HepG2 (cell line): Measurements from ENCODE around the gene VARS1. TPM values are rescaled to one million over a fixed set of nuclear protein-coding genes. Genes with fewer than 3 reads are reported as not detected.
A peak's percentile ranks its signal among the peaks of the same experiment; 100 is the strongest.
"Not testable (repeated sequence)": the region's sequence is repeated elsewhere in the genome, so short reads cannot be mapped to it uniquely, and the experiment has no call there.

Experiments
- ATAC-seq: fragments of 200-7000 bp; cut with Tn5 transposase; 3 replicates; pipeline ENCODE4 v1.9.1; 2020; ENCODE audit warnings: mild to moderate bottlenecking, moderate library complexity
- BruUV-seq: library from RNA; stranded (reverse); fragments of 400-500 nt; replicated peaks from 2 replicates; lab custom pipeline; 2021; lab: Mats Ljungman, UMichigan
- CTCF ChIA-PET: fragments of 300-600 bp; formaldehyde crosslinking; extraction: SDS; loops from one replicate; lab custom pipeline; 2021; ENCODE audit warnings: low total read pairs, inconsistent platforms, low intra/inter-chr PET ratio; lab: Yijun Ruan, JAX
- POLR2A ChIA-PET: fragments of 350-600 bp; sonication (Branson Sonifier 250); formaldehyde crosslinking; loops from one replicate; lab custom pipeline; 2020; ENCODE audit warnings: antibody characterized with exemption, inconsistent platforms; lab: Yijun Ruan, JAX
- DNase-seq: peaks from one replicate; pipeline ENCODE4 v3.0.0-alpha.2; 2015; ENCODE audit warnings: low spot score
- FAIRE-seq: peaks from 3 replicates; lab custom pipeline; 2011; peaks lifted over from hg19 to GRCh38; lab: Jason Lieb, UNC
- H2AFZ ChIP-seq: one replicate; pipeline ENCODE4 v1.6.1; 2011; ENCODE audit warnings: low read length, inconsistent platforms
- H3K27ac ChIP-seq: fragments of 300-600 bp; 3 replicates; pipeline ENCODE4 v1.8.0; 2011; ENCODE audit warnings: mixed run types, mild to moderate bottlenecking, mixed read lengths, low read length, inconsistent platforms; ENCODE audit not compliant: insufficient read depth; ENCODE audit errors: extremely low read length
- H3K27me3 ChIP-seq, 2 experiments: fragments of 200-600 bp in 1 of 2; 2 replicates in 1 of 2; 3 replicates in 1 of 2; pipeline versions ENCODE4 v1.6.0 to v1.8.0; 2011; ENCODE audit warnings: low read length in 2 of 2, mild to moderate bottlenecking in 2 of 2, moderate library complexity in 2 of 2, inconsistent platforms in 1 of 2; ENCODE audit not compliant: insufficient read depth in 2 of 2, control insufficient read depth in 1 of 2
- H3K36me3 ChIP-seq, 2 experiments: fragments of 200-600 bp in 1 of 2; replicated peaks in 1 of 2; 2 replicates in 1 of 2; 3 replicates in 1 of 2; pipeline versions ENCODE4 v1.5.1 to v1.8.0; 2011; ENCODE audit warnings: low read length in 2 of 2, inconsistent platforms in 1 of 2; ENCODE audit not compliant: insufficient read depth in 2 of 2, control insufficient read depth in 1 of 2
- H3K4me1 ChIP-seq: 2 replicates; pipeline ENCODE4 v1.5.1; 2012; ENCODE audit warnings: low read length, inconsistent platforms; ENCODE audit not compliant: insufficient read depth
- H3K4me2 ChIP-seq: 2 replicates; pipeline ENCODE4 v1.6.0; 2011; ENCODE audit warnings: low read depth, low read length, inconsistent platforms
- H3K4me3 ChIP-seq, 3 experiments: fragments of 200-600 bp in 1 of 3; sonication (generic), shearing (Covaris generic) in 1 of 3; replicated peaks in 1 of 3; 2 replicates each; pipeline ENCODE4 v1.5.1; 2011 to 2016; ENCODE audit warnings: low read length in 3 of 3, inconsistent platforms in 2 of 3, low read depth in 2 of 3, mild to moderate bottlenecking in 2 of 3, control low read depth in 1 of 3, mixed read lengths in 1 of 3; ENCODE audit not compliant: insufficient read depth in 1 of 3
- H3K79me2 ChIP-seq: one replicate; pipeline ENCODE4 v1.6.1; 2011; ENCODE audit warnings: low read length, inconsistent platforms; ENCODE audit not compliant: insufficient read depth
- H3K9ac ChIP-seq: 2 replicates; pipeline ENCODE4 v1.6.0; 2011; ENCODE audit warnings: mild to moderate bottlenecking, low read depth, low read length, inconsistent platforms; ENCODE audit not compliant: insufficient read depth
- H3K9me3 ChIP-seq: 2 replicates; pipeline ENCODE4 v1.5.1; 2012; ENCODE audit warnings: mild to moderate bottlenecking, low read length
- H4K20me1 ChIP-seq: 2 replicates; pipeline ENCODE4 v1.6.0; 2011; ENCODE audit warnings: inconsistent platforms, mild to moderate bottlenecking, low read length, moderate library complexity; ENCODE audit not compliant: insufficient read depth
- AHDC1 ChIP-seq: sonication (generic); formaldehyde crosslinking; IDR thresholded peaks from 2 replicates; pipeline ENCODE4 v1.5.1; 2020; ENCODE audit warnings: mild to moderate bottlenecking, missing genetic modification reagents, borderline replicate concordance
- HDAC1 ChIP-seq: sonication (generic); formaldehyde crosslinking; IDR thresholded peaks from 2 replicates; pipeline ENCODE4 v1.5.1; 2020; ENCODE audit warnings: mild to moderate bottlenecking, missing genetic modification reagents
- KMT2A ChIP-seq: sonication (generic); formaldehyde crosslinking; IDR thresholded peaks from 2 replicates; pipeline ENCODE4 v1.4.0; 2020; ENCODE audit warnings: missing genetic modification reagents
- NCOA1 ChIP-seq: sonication (generic); formaldehyde crosslinking; IDR thresholded peaks from 2 replicates; pipeline ENCODE4 v1.9.0; 2021; ENCODE audit warnings: missing genetic modification reagents
- NKX3-1 ChIP-seq: sonication (generic); formaldehyde crosslinking; IDR thresholded peaks from 2 replicates; pipeline ENCODE4 v1.5.0; 2020; ENCODE audit warnings: missing genetic modification reagents
- NONO ChIP-seq, 2 experiments: fragments of 450-650 bp in 1 of 2; sonication (generic) in 1 of 2; formaldehyde crosslinking in 1 of 2; IDR thresholded peaks in 1 of 2; conservative IDR thresholded peaks in 1 of 2; 2 replicates each; pipeline versions ENCODE4 v1.6.1 to v1.8.0; 2017 to 2022; ENCODE audit warnings: mild to moderate bottlenecking in 1 of 2, missing genetic modification reagents in 1 of 2, moderate library complexity in 1 of 2
- POLR2G ChIP-seq: fragments of 200-400 bp; formaldehyde crosslinking; IDR thresholded peaks from 2 replicates; pipeline ENCODE4 v1.6.1; 2018; ENCODE audit warnings: mild to moderate bottlenecking, low read depth, low read length, moderate library complexity
- RBFOX2 ChIP-seq: fragments of 200-400 bp; formaldehyde crosslinking; IDR thresholded peaks from 2 replicates; pipeline ENCODE4 v1.6.1; 2017; ENCODE audit warnings: low read depth, mild to moderate bottlenecking, low read length
- SRY ChIP-seq: sonication (generic); formaldehyde crosslinking; IDR thresholded peaks from 2 replicates; pipeline ENCODE4 v1.8.0; 2022; ENCODE audit warnings: mild to moderate bottlenecking, missing genetic modification reagents
- ZBTB4 ChIP-seq: sonication (generic); formaldehyde crosslinking; IDR thresholded peaks from 2 replicates; pipeline ENCODE4 v1.4.0; 2020; ENCODE audit warnings: missing genetic modification reagents, mild to moderate bottlenecking, borderline replicate concordance
- ZC3H4 ChIP-seq: sonication (generic); formaldehyde crosslinking; IDR thresholded peaks from 2 replicates; pipeline ENCODE4 v1.4.0; 2020; ENCODE audit warnings: missing genetic modification reagents, borderline replicate concordance
- ZNF414 ChIP-seq: sonication (generic); formaldehyde crosslinking; IDR thresholded peaks from 2 replicates; pipeline ENCODE4 v1.5.0; 2020; ENCODE audit warnings: missing genetic modification reagents
- ZNF563 ChIP-seq: sonication (generic); formaldehyde crosslinking; IDR thresholded peaks from 2 replicates; pipeline ENCODE4 v1.8.0; 2022; ENCODE audit warnings: mild to moderate bottlenecking, moderate library complexity, missing genetic modification reagents
- WGBS: methylation state at CpG from one replicate; pipeline ENCODE4 v1.1.6; 2017; ENCODE audit warnings: low lambda C conversion rate; 5-methylcytosine and 5-hydroxymethylcytosine counted together
- in situ Hi-C: cut with HindIII; loops from 2 replicates; pipeline ENCODE4 v1.10.0; 2017; ENCODE audit warnings: low pct_unique_long_range_greater_than_20kb; ENCODE audit not compliant: extremely low pct_ligation_motif_present
- intact Hi-C: fragments of 100-400 bp; cut with micrococcal nuclease; formaldehyde crosslinking; loops from one replicate; pipeline ENCODE4 v1.10.0; 2022; ENCODE audit not compliant: unreplicated experiment
- polyA plus RNA-seq, 8 experiments: library from polyadenylated mRNA; depleted of rRNA in 3 of 8; stranded (reverse) in 7 of 8; unstranded in 1 of 8; fragments of >200 nt; fragmentation: Illumina TruSeq in 4 of 8; extraction: Trizol in 4 of 8; gene quantifications; 2 replicates each; pipeline versions ENCODE4 v1.2.1 to v1.2.3, GENCODE V29; 2011 to 2016; ENCODE audit warnings: low read depth in 4 of 8, missing spikeins in 1 of 8, mixed read lengths in 1 of 8; ENCODE audit not compliant: insufficient read depth in 1 of 8
- total RNA-seq, 5 experiments: library from RNA; depleted of rRNA; stranded (reverse); fragments of >200 nt; fragmentation: Illumina TruSeq; extraction: Trizol; gene quantifications; 2 replicates each; pipeline ENCODE4 v1.2.3, GENCODE V29; 2016; ENCODE audit warnings: low read depth in 1 of 5

VARS1 gene
- total and polyA plus RNA-seq, 2 of the 13 experiments (the other 11 are each of a cell fraction or from before 2014, with no cell fraction given), result 14.7 to 56.1 TPM

GRCh38 chr6:31838114-31838553 lies 42.6 kb upstream of the VARS1 start:
- peak overlapping the region; percentile 4 for H3K27ac ChIP-seq
- H3K79me2 ChIP-seq, result peaks cover 35% of the 10 kb centered on the region
- DNase-seq; H2AFZ ChIP-seq; FAIRE-seq; in situ Hi-C loops; ATAC-seq; CTCF ChIA-PET; H3K27me3 ChIP-seq; H3K9me3 ChIP-seq; BruUV-seq; TF ChIP-seq NONO (IDR thresholded peaks at IDR 0.05): not testable (repeated sequence)
- peak overlapping the region; percentile 75 to 98 (median 93); a peak in 5 of 6 replicates for H3K4me3 ChIP-seq
- intact Hi-C loops, result loop anchor here (10.0 kb wide), 1 partner anchor 117 kb away; the partner anchor contains the start of genes NELFE and SKIC2
- peaks cover 44% of the 10 kb centered on the region for H3K4me1 ChIP-seq
- peaks cover 43% of the 10 kb centered on the region for H4K20me1 ChIP-seq
- peak overlapping the region; percentile 98; the same call in 1 of the 2 replicates for H3K9ac ChIP-seq
- H3K36me3 ChIP-seq, result peaks cover 12 to 33% of the 10 kb centered on the region in 2 experiments
- 89% methylated on average over 9 of the region's 9 CpGs for WGBS
- peak overlapping the region; percentile 84 for H3K4me2 ChIP-seq
- POLR2A ChIA-PET, result interaction anchor here (0.6 to 15.7 kb wide), 11 partner anchors 9 to 100 kb away, joined by 3 to 264 read pairs (median 8); partner anchors contain the start of genes HSPA1B, MSH5 and NEU1
- peak; percentile 30 for TF ChIP-seq RBFOX2
- TF ChIP-seq ZC3H4 (CRISPR knock-in tag), result 0 out of 2 replicates have a peak, but pooled peaks have one; percentile 8
- peak; percentile 44 for TF ChIP-seq POLR2G
- TF ChIP-seq AHDC1 (CRISPR knock-in tag), result 0 out of 2 replicates have a peak, but pooled peaks have one; percentile 33
- 0 out of 2 replicates have a peak, but pooled peaks have one; percentile 24 for TF ChIP-seq SRY (CRISPR knock-in tag)
- TF ChIP-seq NKX3-1, result 0 out of 2 replicates have a peak, but pooled peaks have one; percentile 29
- TF ChIP-seq ZBTB4 (CRISPR knock-in tag), result 0 out of 2 replicates have a peak, but pooled peaks have one; percentile 56
- 0 out of 2 replicates have a peak, but pooled peaks have one; percentile 23 for TF ChIP-seq ZNF563
- 0 out of 2 replicates have a peak, but pooled peaks have one; percentile 26 for TF ChIP-seq ZNF414 (CRISPR knock-in tag)
- 0 out of 2 replicates have a peak, but pooled peaks have one; percentile 14 for TF ChIP-seq HDAC1 (CRISPR knock-in tag)
- TF ChIP-seq KMT2A (CRISPR knock-in tag), result 0 out of 2 replicates have a peak, but pooled peaks have one; percentile 12
- peak; percentile 40; the same call in 1 of the 2 replicates for TF ChIP-seq NONO (CRISPR knock-in tag; conservative IDR thresholded peaks at IDR 0.05)
- TF ChIP-seq NCOA1 (CRISPR knock-in tag), result 0 out of 2 replicates have a peak, but pooled peaks have one; percentile 48
